ENCODE results near the gene RAP1GDS1.
"Not testable (repeated sequence)": the region's sequence is repeated elsewhere in the genome, so short reads cannot be mapped to it uniquely, and the experiment has no call there.

DNA sequence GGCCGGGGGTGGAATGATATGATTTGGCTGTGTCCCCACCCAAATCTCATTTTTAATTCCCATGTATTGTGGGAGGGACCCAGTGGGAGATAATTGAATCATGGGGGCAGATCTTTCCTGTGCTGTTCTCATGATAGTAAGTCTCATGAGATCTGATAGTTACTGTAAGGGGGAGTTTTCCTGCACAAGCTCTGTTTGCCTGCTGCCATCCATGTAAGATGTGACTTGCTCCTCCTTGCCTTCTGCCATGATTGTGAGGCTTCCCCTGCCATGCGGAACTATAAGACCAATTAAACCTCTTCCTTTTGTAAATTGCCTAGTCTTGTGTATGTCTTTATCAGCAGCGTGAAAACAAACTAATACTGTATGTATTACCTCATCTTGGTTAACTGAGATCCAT is 106.8 kb downstream of the RAP1GDS1 start:
- TF ChIP-seq CTCF, POLR2A (IDR thresholded peaks at IDR 0.05): not testable (repeated sequence)
